SK-MEL-5 (cell line): ENCODE measurements around the gene HRC. TPM values are rescaled to one million over a fixed set of nuclear protein-coding genes. Genes with fewer than 3 reads are reported as not detected.

Experiments used
- DNase-seq: peaks from one replicate; pipeline ENCODE4 v3.0.0-alpha.2; 2016; ENCODE audit warnings: low read depth, low spot score
- in situ Hi-C: cut with HindIII; loops from 2 replicates; pipeline ENCODE4 v1.10.0; 2016; ENCODE audit warnings: low sequenced_read_pairs, high pct_unique_total_duplicates, low pct_unique_long_range_greater_than_20kb
- total RNA-seq: library from RNA; depleted of rRNA; stranded (reverse); fragments of >200 nt; shearing (Covaris generic); gene quantifications from 2 replicates; pipeline ENCODE4 v1.2.3, GENCODE V29; 2014

Gene HRC
- total RNA-seq, 1 experiment from 2014 or later, result not detected

DNA sequence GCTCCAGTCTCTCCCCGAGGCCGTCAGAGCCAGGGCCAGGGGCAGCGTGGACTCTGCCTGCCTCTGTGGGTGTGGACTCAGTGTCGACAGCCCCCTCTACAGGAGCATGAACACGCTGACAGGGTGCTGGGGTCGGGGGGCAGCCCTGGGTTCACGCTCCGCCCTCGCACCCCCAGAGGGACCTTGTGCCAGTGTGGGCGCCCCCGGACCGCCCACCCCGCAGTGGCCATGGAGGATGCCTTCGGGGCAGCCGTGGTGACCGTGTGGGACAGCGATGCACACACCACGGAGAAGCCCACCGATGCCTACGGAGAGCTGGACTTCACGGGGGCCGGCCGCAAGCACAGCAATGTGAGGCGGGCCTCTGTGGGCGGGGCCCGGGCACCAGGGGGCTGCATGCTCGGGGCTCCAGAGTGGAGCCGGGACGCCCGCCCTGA lies 10.7 kb upstream of the HRC start:
- no peak for DNase-seq
- in situ Hi-C loops, result no loop called here

GRCh38 chr19:49165111-49165750 lies 10.0 kb upstream of the HRC start:
- in situ Hi-C loops, result no loop called here
- no peak for DNase-seq

DNA sequence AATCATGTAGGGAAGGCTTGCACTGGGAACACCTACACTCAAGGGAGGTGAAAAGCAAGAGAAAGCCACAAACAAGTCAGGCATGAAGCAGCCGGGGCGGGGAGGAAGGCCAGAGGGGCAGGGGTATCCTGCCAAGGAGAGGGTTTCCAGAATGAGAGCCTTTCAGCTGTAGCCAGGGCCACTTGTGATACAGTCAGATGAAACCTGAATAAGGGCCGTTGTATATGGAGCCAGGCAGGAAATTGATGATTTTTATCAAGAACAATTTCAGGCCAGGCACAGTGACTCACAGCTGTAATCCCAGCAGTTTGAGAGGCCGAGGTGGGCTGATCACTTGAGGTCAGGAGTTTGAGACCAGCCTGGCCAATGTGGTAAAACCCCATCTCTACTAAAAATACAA lies 6.8 kb upstream of the HRC start:
- in situ Hi-C loops, result no loop called here
- DNase-seq, result no peak

DNA sequence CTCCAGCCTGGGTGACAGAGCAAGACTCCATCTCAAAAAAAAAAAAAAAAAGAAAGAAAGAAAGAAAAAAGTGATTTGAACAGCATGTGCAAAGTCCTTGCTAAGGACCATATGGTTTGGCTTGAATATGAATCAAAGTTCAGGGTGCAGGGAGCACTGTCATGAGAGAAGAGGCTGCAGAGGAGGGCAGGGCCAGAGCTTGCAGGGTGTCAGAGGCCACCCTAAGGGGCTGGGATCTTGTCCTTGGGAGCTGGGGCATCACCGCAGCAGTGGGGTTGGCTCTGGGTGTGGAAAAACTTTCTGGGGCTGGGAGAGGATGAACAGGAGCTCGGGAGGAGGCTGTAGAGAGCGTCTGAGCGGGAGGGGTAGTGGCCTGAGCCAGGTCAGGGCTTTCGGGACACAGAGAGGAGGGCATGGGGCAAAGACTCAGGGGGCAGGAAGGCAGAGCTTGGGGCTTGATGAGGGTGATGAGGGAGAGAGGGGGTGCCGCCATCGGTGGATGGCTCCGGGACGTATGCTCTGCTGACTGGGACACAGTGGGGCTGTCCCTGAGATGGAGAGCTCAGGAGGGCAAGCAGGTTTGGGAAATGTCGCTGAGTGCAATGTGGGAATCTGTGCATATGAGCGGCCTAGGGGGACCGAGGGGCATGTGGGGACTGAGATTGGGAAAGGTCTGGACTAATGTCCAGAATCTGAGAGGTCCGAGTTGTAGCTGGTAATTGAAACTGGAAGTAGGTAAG lies 5.4 kb upstream of the HRC start:
- DNase-seq, result no peak
- in situ Hi-C loops, result no loop called here

GRCh38 chr19:49157445-49158224 lies 2.4 kb upstream of the HRC start, which contains the start of gene TRPM4:
TSS of gene TRPM4 (plus strand) at chr19:49157792. CDS start at chr19:49157867, 75 bp downstream.
- in situ Hi-C loops, result no loop called here
- peak; percentile 74 for DNase-seq

GRCh38 chr19:49155820-49156346 lies 687 bp upstream of the HRC start:
- in situ Hi-C loops, result no loop called here

GRCh38 chr19:49154279-49154678 lies 917 bp downstream of the HRC start:
- DNase-seq, result no peak
- in situ Hi-C loops, result no loop called here

More at GRCh38 chr19:49155820-49156346, 687 bp upstream of the HRC start:
- DNase-seq, result no peak

DNA sequence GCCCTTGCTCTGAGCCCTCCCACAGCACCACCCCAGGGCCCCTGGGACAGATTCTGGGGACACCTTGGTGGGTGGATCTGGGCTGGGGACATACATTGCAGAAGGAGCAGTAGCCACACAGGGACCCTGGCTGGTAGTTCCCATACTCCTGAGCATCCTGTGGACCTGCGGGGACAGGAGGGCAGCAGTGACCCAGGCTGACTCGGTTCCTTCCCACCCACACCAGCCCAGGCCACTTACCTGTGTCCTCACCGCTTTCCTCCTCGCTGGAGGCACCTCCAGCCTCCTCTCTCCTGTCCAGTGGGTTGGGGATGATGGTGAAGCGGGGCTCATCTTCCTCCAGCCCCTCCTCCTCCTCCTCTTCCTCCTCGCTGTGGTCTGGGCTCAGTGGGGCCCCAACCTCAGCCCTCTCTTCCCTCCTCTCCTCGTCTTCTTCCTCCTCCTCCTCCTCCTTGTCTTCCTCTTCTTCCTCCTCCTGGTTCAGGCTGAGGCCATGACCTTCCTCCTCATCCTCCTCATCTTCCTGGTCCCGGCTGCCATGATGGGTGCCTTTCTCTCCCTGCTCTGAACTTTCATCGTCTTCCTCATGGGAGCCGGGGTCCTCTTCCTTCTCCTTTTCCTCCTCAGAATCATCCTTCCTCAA lies 1.9 kb downstream of the HRC start:
- no peak for DNase-seq
- in situ Hi-C loops, result no loop called here

DNA sequence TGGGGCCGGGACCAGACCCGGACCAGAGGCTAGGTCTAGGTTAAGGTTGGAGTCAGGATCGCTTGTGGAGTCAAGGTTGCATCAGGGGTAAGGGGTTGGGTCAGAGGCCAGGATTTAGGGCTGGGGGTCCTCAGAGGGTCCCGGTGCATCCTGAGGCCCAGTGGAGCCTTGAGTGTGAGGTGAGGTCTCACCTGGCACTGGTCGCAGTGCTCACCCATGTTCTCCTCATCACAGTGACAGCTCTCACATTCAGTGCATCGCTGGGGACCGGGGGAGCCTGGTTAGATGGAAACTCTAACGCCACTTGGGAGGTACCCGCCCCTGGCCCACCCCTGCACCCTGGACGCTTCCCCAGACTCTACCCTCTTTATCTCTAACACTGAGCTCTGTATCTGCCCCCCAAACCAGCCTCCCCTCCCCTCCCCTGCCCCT lies 3.1 kb downstream of the HRC start:
- DNase-seq, result no peak
- in situ Hi-C loops, result no loop called here

- in situ Hi-C loops, result no loop called here
- peak; percentile 66 for DNase-seq
These were observed 3.7 kb downstream of the HRC start for GRCh38 chr19:49151267-49152118.

GRCh38 chr19:49150944-49151243 lies 4.3 kb downstream of the HRC start:
- DNase-seq, result peak; percentile 25
- in situ Hi-C loops, result no loop called here

DNA sequence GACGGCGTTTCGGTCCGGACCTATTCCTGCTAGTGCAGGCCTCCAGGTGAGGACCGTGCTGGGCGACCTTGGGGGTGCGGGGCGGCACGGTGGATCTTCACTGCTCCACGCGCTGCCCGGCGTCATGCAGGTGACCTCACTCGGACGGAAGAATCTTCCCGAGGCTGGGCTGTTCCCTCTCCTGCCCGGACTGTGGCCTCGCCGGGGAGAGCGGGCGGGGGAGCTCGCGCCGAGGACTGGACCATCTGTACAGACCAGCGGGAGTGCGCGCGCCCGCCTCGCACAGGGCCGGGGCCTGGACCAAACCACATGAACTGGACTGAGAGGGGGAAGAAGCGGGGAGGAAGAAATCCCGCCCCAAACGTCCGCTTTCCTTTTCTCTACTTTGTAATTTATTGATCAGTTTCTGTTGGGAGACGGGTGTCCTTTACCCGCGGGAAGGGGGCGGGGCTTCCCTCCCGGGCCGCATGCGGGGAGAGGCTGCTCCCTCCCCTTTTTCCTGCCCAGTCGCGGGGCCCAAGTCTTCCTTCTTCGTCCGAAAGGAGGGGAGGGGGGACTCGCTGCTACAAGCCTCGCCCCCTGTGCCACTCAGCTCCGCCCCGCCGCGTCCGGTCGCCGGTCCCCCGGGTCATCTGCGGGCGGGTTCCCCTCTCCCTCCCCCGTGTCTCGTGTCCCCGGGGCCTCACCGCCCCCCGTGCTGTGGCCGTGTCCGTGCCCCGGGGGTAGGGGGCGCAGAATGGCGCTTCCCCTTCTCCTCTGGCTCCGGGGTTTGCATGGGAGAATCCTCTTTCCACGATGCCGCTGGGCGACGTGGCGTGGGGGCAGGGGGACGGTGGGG lies 4.9 kb downstream of the HRC start:
- peak; percentile 80 for DNase-seq
- in situ Hi-C loops, result no loop called here

DNA sequence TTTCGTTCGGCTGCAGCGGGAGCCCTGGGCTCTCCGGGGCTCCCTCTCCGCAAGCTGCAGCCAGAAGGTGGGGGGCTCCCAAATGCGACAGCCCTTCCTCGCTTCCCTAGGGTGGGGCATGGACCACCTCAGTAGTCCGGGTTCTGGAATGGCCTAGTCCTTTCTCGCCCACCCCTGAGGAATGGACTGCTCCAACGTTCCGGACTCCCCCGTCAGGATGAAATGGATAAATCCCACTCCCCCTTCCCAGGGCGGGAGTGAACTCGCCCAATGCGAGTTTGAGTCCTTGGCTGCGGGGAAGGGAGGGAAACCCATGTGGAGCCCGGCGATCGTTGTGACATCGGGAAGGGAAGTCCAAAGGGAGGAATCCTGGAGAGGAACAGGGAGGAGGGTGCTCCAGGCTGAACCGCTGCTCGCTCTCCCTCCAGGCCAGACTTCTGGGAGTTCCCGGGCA lies 5.5 kb downstream of the HRC start:
- in situ Hi-C loops, result no loop called here
- DNase-seq, result peak; percentile 82

DNA sequence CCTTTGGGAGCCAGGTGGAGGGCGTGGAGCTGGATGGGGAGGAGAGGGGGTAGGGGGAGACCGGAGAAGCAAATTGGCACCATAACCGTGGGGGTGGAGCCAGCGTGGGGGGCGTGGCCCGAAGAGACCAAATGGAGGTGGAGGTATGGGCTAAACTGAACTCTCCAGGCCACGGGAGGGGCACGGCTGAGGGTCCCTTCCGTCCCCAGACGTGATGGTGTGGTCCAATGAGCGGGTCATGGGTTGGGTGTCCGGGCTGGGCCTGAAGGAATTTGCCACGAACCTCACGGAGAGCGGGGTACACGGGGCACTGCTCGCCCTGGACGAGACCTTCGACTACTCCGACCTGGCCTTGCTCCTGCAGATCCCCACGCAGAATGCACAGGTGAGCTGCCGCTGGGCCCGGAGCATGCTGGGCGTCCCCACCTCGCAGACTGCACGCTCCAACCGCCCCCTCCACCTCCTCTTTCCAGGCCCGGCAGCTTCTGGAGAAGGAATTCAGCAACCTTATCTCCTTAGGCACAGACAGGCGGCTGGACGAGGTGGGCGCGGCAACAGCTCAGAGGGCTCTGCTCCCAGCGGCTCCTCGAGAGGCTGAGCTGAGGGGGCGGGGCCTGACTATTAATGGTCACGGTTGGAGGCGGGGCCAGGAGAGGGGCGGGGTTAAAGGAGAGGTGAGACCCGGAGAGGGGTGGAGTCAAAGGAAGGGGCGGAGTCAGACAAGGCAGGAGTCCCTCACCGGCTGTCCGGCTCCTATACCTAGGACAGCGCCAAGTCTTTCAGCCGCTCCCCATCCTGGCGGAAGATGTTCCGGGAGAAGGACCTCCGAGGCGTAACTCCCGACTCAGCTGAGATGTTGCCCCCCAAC lies 6.2 kb downstream of the HRC start:
- in situ Hi-C loops, result no loop called here
- DNase-seq, result peak; percentile 94

- DNase-seq, result no peak
- in situ Hi-C loops, result no loop called here
These were observed 7.0 kb downstream of the HRC start for GRCh38 chr19:49148044-49148682.
